Measurements from ENCODE around the gene MRPL52. TPM values are rescaled to one million over a fixed set of nuclear protein-coding genes. Genes with fewer than 3 reads are reported as not detected.

The MRPL52 gene
- total and polyA plus RNA-seq, 2 of the 13 experiments (the other 11 are each of a cell fraction or from before 2014, with no cell fraction given) = 118 to 329 TPM

GRCh38 chr14:22852940-22853767 is 23.5 kb downstream of the MRPL52 start (continued):
- peak; percentile 84 for TF ChIP-seq RELA (CRISPR knock-in tag; IDR thresholded peaks at IDR 0.05)
- peak; percentile 41 for TF ChIP-seq MED8 (CRISPR knock-in tag; IDR thresholded peaks at IDR 0.05; ENCODE audit: insufficient replicate concordance)
- TF ChIP-seq EED (CRISPR knock-in tag; IDR thresholded peaks at IDR 0.05) = peak; percentile 95; the same call in 1 of the 2 replicates
- peak; percentile 86 for TF ChIP-seq TBX2 (CRISPR knock-in tag; IDR thresholded peaks at IDR 0.05; ENCODE audit: borderline replicate concordance)
- TF ChIP-seq SP2 (CRISPR knock-in tag; IDR thresholded peaks at IDR 0.05) = peak; percentile 56
- peak; percentile 94 for TF ChIP-seq ZNF274 (CRISPR knock-in tag; IDR thresholded peaks at IDR 0.05)
- TF ChIP-seq ZNF792 (CRISPR knock-in tag; IDR thresholded peaks at IDR 0.05) = peak; percentile 55; the same call in 1 of the 2 replicates
- TF ChIP-seq POGK (CRISPR knock-in tag; conservative IDR thresholded peaks at IDR 0.05) = peak; percentile 87
- TF ChIP-seq, protein P1, sequence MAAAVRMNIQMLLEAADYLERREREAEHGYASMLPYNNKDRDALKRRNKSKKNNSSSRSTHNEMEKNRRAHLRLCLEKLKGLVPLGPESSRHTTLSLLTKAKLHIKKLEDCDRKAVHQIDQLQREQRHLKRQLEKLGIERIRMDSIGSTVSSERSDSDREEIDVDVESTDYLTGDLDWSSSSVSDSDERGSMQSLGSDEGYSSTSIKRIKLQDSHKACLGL (CRISPR knock-in tag; IDR thresholded peaks at IDR 0.05) = peak; percentile 87
- TF ChIP-seq, protein P2, sequence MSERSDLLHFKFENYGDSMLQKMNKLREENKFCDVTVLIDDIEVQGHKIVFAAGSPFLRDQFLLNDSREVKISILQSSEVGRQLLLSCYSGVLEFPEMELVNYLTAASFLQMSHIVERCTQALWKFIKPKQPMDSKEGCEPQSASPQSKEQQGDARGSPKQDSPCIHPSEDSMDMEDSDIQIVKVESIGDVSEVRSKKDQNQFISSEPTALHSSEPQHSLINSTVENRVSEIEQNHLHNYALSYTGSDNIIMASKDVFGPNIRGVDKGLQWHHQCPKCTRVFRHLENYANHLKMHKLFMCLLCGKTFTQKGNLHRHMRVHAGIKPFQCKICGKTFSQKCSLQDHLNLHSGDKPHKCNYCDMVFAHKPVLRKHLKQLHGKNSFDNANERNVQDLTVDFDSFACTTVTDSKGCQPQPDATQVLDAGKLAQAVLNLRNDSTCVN (CRISPR knock-in tag; IDR thresholded peaks at IDR 0.05; ENCODE audit: borderline replicate concordance) = peak; percentile 83
- peak; percentile 93 for TF ChIP-seq IRF2 (CRISPR knock-in tag; IDR thresholded peaks at IDR 0.05)
- no peak for TF ChIP-seq GPBP1L1 (CRISPR knock-in tag; IDR thresholded peaks at IDR 0.05)
- TF ChIP-seq SOX5 (CRISPR knock-in tag; IDR thresholded peaks at IDR 0.05; ENCODE audit: borderline replicate concordance) = peak; percentile 43; the same call in 1 of the 2 replicates
- TF ChIP-seq SNAPC2 (CRISPR knock-in tag; IDR thresholded peaks at IDR 0.05) = peak; percentile 80; the same call in 1 of the 2 replicates
- TF ChIP-seq, protein P3, sequence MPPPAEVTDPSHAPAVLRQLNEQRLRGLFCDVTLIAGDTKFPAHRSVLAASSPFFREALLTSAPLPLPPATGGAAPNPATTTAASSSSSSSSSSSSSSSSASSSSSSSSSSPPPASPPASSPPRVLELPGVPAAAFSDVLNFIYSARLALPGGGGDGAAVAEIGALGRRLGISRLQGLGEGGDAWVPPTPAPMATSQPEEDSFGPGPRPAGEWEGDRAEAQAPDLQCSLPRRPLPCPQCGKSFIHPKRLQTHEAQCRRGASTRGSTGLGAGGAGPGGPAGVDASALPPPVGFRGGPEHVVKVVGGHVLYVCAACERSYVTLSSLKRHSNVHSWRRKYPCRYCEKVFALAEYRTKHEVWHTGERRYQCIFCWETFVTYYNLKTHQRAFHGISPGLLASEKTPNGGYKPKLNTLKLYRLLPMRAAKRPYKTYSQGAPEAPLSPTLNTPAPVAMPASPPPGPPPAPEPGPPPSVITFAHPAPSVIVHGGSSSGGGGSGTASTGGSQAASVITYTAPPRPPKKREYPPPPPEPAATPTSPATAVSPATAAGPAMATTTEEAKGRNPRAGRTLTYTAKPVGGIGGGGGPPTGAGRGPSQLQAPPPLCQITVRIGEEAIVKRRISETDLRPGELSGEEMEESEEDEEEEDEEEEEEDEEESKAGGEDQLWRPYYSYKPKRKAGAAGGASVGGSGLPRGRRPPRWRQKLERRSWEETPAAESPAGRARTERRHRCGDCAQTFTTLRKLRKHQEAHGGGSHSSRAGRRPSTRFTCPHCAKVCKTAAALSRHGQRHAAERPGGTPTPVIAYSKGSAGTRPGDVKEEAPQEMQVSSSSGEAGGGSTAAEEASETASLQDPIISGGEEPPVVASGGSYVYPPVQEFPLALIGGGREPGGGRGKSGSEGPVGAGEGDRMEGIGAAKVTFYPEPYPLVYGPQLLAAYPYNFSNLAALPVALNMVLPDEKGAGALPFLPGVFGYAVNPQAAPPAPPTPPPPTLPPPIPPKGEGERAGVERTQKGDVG (CRISPR knock-in tag; IDR thresholded peaks at IDR 0.05; ENCODE audit: borderline replicate concordance) = peak; percentile 89; the same call in 1 of the 2 replicates
- peak; percentile 35 for TF ChIP-seq RARA (CRISPR knock-in tag; IDR thresholded peaks at IDR 0.05)
- peak; percentile 69; the same call in 1 of the 3 replicates for TF ChIP-seq MXI1 (IDR thresholded peaks at IDR 0.05; ENCODE audit: borderline replicate concordance, low read depth, low read length)
- TF ChIP-seq REPIN1 (CRISPR knock-in tag; IDR thresholded peaks at IDR 0.05; ENCODE audit: borderline replicate concordance, low read depth) = peak; percentile 98
- no peak for TF ChIP-seq ZNF180 (CRISPR knock-in tag; IDR thresholded peaks at IDR 0.05; ENCODE audit: borderline replicate concordance, low read depth)
- peak; percentile 45; the same call in 1 of the 2 replicates for TF ChIP-seq RCOR2 (CRISPR knock-in tag; IDR thresholded peaks at IDR 0.05)
- no peak for TF ChIP-seq REL (CRISPR knock-in tag; conservative IDR thresholded peaks at IDR 0.05)

Data from HepG2 (cell line).